Fibroblast of lung (primary cell): Measurements from ENCODE around the gene PASD1. TPM values are rescaled to one million over a fixed set of nuclear protein-coding genes. Genes with fewer than 3 reads are reported as not detected.

ENCODE experiments used
- DNase-seq, 2 donors: peaks; one replicate each; pipeline versions ENCODE4 v3.0.0 to v3.0.0-alpha.2; 2010; ENCODE audit warnings: low read depth in 2 of 2
- H2AFZ ChIP-seq: 2 replicates; pipeline ENCODE4 v1.5.1; 2012; ENCODE audit warnings: low read length, control low read depth, inconsistent platforms
- H3K27ac ChIP-seq: 2 replicates; pipeline ENCODE4 v1.5.1; 2011; ENCODE audit warnings: low read length, control low read depth; ENCODE audit not compliant: insufficient read depth
- H3K27me3 ChIP-seq: 2 replicates; pipeline ENCODE4 v1.5.1; 2011; ENCODE audit warnings: mild to moderate bottlenecking, low read length; ENCODE audit not compliant: control insufficient read depth, insufficient read depth
- H3K36me3 ChIP-seq: 2 replicates; pipeline ENCODE4 v1.5.1; 2011; ENCODE audit warnings: low read length; ENCODE audit not compliant: control insufficient read depth, insufficient read depth
- H3K4me1 ChIP-seq: 2 replicates; pipeline ENCODE4 v1.5.1; 2011; ENCODE audit warnings: low read length; ENCODE audit not compliant: control insufficient read depth, insufficient read depth; ENCODE audit errors: extremely low read depth
- H3K4me2 ChIP-seq: 2 replicates; pipeline ENCODE4 v1.5.1; 2011; ENCODE audit warnings: low read length, control low read depth; ENCODE audit not compliant: insufficient read depth; ENCODE audit errors: extremely low read depth
- H3K4me3 ChIP-seq, 4 experiments: fragments of 200-600 bp in 1 of 4; sonication (generic) in 1 of 4; replicated peaks in 1 of 4; 2 replicates each; pipeline ENCODE4 v1.5.1; 2011 to 2016; ENCODE audit warnings: low read length in 4 of 4, low read depth in 3 of 4, mild to moderate bottlenecking in 3 of 4, control low read depth in 2 of 4, inconsistent platforms in 1 of 4, mixed read lengths in 1 of 4; ENCODE audit not compliant: insufficient read depth in 1 of 4; ENCODE audit errors: control extremely low read depth in 1 of 4
- H3K79me2 ChIP-seq: 2 replicates; pipeline ENCODE4 v1.5.1; 2012; ENCODE audit warnings: mild to moderate bottlenecking, low read length, inconsistent platforms; ENCODE audit not compliant: control insufficient read depth, insufficient read depth
- H3K9ac ChIP-seq: 2 replicates; pipeline ENCODE4 v1.5.1; 2011; ENCODE audit warnings: mild to moderate bottlenecking, low read length, control low read depth; ENCODE audit not compliant: insufficient read depth
- H3K9me3 ChIP-seq: 2 replicates; pipeline ENCODE4 v1.5.1; 2012; ENCODE audit warnings: low read depth, low read length; ENCODE audit not compliant: control insufficient read depth, insufficient read depth
- H4K20me1 ChIP-seq: 2 replicates; pipeline ENCODE4 v1.5.1; 2011; ENCODE audit warnings: low read length; ENCODE audit not compliant: control insufficient read depth, insufficient read depth; ENCODE audit errors: extremely low read depth
- EZH2 ChIP-seq: IDR thresholded peaks from 2 replicates; pipeline ENCODE4 v1.5.1; 2012; ENCODE audit warnings: low read length, control low read depth, mild to moderate bottlenecking; ENCODE audit errors: missing control alignments
- polyA plus RNA-seq, 2 donors: library from polyadenylated mRNA; depleted of rRNA in 1 of 2; stranded (reverse) in 1 of 2; unstranded in 1 of 2; fragments of >200 nt; gene quantifications; 2 replicates each; pipeline ENCODE4 v1.2.1, GENCODE V29; 2011 to 2012; ENCODE audit warnings: missing spikeins in 1 of 2
- total RNA-seq: library from RNA; depleted of rRNA; stranded (reverse); fragments of >200 nt; gene quantifications from 2 replicates; pipeline ENCODE4 v1.2.1, GENCODE V29; 2014
- TF ChIP-seq, protein P1 (sequence below), 2 donors: IDR thresholded peaks in 1 of 2; conservative IDR thresholded peaks in 1 of 2; 1 replicate in 1 of 2; 2 replicates in 1 of 2; pipeline ENCODE4 v1.5.1; 2011 to 2012; ENCODE audit warnings: low read length in 2 of 2, control low read depth in 1 of 2, inconsistent platforms in 1 of 2, low read depth in 1 of 2, mild to moderate bottlenecking in 1 of 2

The PASD1 gene
- total and polyA plus RNA-seq, 2 donors (not counting 1 experiment from before 2014, with no cell fraction given): not detected

- Histone ChIP-seq H3K36me3 (no peaks in the 10 kb centered on the region), H3K4me1 (no peaks in the 10 kb centered on the region), H3K27me3 (no peaks in the 10 kb centered on the region), H3K4me3 (no peak overlapping the region), H2AFZ (no peak overlapping the region), H3K4me2 (no peak overlapping the region), H3K9ac (no peak overlapping the region), H3K9me3 (no peaks in the 10 kb centered on the region), H3K79me2 (no peaks in the 10 kb centered on the region), H3K27ac (no peak overlapping the region), H4K20me1 (no peaks in the 10 kb centered on the region)
- TF ChIP-seq EZH2: no peak
- TF ChIP-seq, protein P1, sequence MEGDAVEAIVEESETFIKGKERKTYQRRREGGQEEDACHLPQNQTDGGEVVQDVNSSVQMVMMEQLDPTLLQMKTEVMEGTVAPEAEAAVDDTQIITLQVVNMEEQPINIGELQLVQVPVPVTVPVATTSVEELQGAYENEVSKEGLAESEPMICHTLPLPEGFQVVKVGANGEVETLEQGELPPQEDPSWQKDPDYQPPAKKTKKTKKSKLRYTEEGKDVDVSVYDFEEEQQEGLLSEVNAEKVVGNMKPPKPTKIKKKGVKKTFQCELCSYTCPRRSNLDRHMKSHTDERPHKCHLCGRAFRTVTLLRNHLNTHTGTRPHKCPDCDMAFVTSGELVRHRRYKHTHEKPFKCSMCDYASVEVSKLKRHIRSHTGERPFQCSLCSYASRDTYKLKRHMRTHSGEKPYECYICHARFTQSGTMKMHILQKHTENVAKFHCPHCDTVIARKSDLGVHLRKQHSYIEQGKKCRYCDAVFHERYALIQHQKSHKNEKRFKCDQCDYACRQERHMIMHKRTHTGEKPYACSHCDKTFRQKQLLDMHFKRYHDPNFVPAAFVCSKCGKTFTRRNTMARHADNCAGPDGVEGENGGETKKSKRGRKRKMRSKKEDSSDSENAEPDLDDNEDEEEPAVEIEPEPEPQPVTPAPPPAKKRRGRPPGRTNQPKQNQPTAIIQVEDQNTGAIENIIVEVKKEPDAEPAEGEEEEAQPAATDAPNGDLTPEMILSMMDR (conservative IDR thresholded peaks at IDR 0.05 in 1 of 2, IDR thresholded peaks at IDR 0.05 in 1 of 2; ENCODE audit: low read depth in 1 of 2, low read length in 2 of 2): no peak
- DNase-seq: no peak
These were observed 129.3 kb downstream of the PASD1 start for GRCh38 chrX:151692825-151693224.

DNA sequence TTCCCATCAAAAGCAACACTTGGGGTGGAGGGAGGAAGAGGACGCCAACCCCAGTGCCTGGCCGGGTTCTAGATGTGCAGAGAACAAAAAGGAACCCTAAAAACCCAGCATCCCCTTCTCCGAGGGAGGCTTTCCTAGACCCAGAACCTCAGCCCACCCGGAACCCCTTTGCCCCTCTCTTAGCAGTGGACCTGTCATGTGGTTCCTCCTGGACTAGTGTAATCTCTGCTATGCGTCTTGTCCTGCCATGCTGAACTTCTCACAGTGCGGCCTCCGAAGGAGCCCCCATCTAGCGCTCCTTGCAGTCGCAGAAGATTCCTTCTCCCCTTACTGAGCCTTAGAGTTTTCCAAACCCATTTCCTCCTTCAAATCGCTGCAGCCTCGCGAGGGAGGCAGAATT is 130.6 kb downstream of the PASD1 start:
- Histone ChIP-seq H3K36me3 (no peaks in the 10 kb centered on the region), H3K79me2 (no peaks in the 10 kb centered on the region), H3K27ac (no peak overlapping the region), H3K4me3 (no peak overlapping the region), H4K20me1 (no peaks in the 10 kb centered on the region), H2AFZ (no peak overlapping the region), H3K4me1 (no peaks in the 10 kb centered on the region), H3K27me3 (no peaks in the 10 kb centered on the region), H3K9ac (no peak overlapping the region), H3K9me3 (no peaks in the 10 kb centered on the region), H3K4me2 (no peak overlapping the region)
- no peak for TF ChIP-seq EZH2
- TF ChIP-seq, protein P1 (conservative IDR thresholded peaks at IDR 0.05 in 1 of 2, IDR thresholded peaks at IDR 0.05 in 1 of 2; ENCODE audit: low read depth in 1 of 2, low read length in 2 of 2): no peak
- no peak for DNase-seq

DNA sequence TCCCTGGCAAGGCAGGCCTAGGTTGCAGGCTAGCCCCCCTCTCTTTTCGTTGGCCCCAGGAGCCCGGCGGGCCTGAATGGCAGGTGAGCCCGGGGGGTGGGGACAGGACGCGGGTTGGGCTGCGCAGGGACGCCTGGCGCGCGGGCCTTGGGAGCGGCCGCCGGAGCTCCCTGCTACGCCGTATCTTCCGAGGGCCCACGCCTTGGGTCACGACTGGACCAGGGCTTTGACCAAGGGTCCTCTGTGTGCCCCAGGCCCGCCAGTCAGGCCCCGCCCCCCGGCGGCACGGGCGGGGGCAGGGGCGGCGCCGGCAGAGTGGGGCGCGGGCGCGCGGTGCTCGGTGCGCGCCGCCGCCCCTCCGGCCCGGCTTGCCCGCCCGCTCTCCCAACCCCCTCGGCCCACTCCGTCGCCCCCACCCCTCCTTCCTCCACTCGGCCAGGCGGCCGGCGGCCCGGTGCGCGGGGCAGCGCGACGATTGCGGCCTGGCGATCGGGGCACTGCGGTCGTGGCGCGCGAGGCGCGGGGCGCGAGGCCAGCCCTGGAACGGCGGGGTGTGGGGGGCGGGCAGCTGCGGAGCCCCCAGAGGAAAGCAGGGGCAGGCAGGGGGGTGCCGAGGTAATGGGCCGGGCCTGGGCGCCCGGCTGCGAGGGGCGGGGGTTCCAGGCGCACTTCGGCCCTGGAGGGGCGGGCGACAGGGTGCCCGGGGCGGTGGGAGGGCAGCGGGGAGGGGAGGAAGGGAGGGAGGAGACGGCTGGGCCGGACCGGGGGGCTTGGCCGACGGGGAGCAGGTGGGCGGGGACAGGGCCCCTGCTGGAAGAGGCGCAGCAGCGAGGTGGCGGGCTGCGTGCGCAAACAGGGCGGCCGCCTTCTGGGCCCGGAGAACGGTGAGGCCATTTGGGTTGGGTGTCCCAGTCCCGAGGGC is 131.4 kb downstream of the PASD1 start, which contains the start of gene PRRG3:
PRRG3 (plus strand) TSS at position 798 of the 922 bp plus-strand sequence. CDS start 3,357 bp downstream, outside the sequence.
- TF ChIP-seq, protein P1 (conservative IDR thresholded peaks at IDR 0.05 in 1 of 2, IDR thresholded peaks at IDR 0.05 in 1 of 2; ENCODE audit: low read depth in 1 of 2, low read length in 2 of 2): no peak
- no peak for TF ChIP-seq EZH2
- Histone ChIP-seq H3K4me2 (no peak within 1 kb of the TSS), H3K36me3 (no peaks in the 10 kb centered on the region), H3K9me3 (no peaks in the 10 kb centered on the region), H3K27ac (no peak within 1 kb of the TSS), H3K4me1 (no peaks in the 10 kb centered on the region), H3K27me3 (no peaks in the 10 kb centered on the region), H2AFZ (no peak within 1 kb of the TSS), H3K4me3 (no peak within 1 kb of the TSS), H3K79me2 (no peaks in the 10 kb centered on the region), H4K20me1 (no peaks in the 10 kb centered on the region), H3K9ac (no peak within 1 kb of the TSS)
- DNase-seq: no peak
